Bronchial epithelial cell (primary cell): ENCODE measurements around the gene NFIC. TPM values are rescaled to one million over a fixed set of nuclear protein-coding genes. Genes with fewer than 3 reads are reported as not detected.
"Not testable (repeated sequence)": the region's sequence is repeated elsewhere in the genome, so short reads cannot be mapped to it uniquely, and the experiment has no call there.

Experiments
- DNase-seq: peaks from one replicate; pipeline ENCODE4 v3.0.0-alpha.2; 2010; ENCODE audit warnings: low read depth
- FAIRE-seq: peaks from 2 replicates; lab custom pipeline; 2011; peaks lifted over from hg19 to GRCh38; lab: Jason Lieb, UNC
- H3K27me3 ChIP-seq: 2 replicates; pipeline ENCODE4 v1.5.1; 2011; ENCODE audit warnings: low read length; ENCODE audit not compliant: control insufficient read depth, insufficient read depth
- H3K36me3 ChIP-seq: 2 replicates; pipeline ENCODE4 v1.5.1; 2011; ENCODE audit warnings: low read length; ENCODE audit not compliant: control insufficient read depth, insufficient read depth
- H3K4me3 ChIP-seq: 2 replicates; pipeline ENCODE4 v1.5.1; 2011; ENCODE audit warnings: mild to moderate bottlenecking, low read depth, low read length, control low read depth
- CTCF ChIP-seq: IDR thresholded peaks from 2 replicates; pipeline ENCODE4 v1.5.1; 2011; ENCODE audit warnings: mild to moderate bottlenecking, moderate library complexity, low read length, control low read depth, inconsistent platforms; ENCODE audit not compliant: insufficient read depth, severe bottlenecking
- total RNA-seq: library from RNA; depleted of rRNA; stranded (reverse); fragments of >200 nt; gene quantifications from 2 replicates; pipeline ENCODE4 v1.2.1, GENCODE V29; 2014

The NFIC gene
- total RNA-seq, 1 donor from 2014 or later, result 17.6 TPM

- DNase-seq (no peak), FAIRE-seq (no peak)
- Histone ChIP-seq H3K27me3 (no peaks in the 10 kb centered on the region), H3K36me3 (peaks cover 39% of the 10 kb centered on the region), H3K4me3 (no peak overlapping the region)
- no peak for TF ChIP-seq CTCF
Measured at GRCh38 chr19:3448616-3449334, 82.4 kb downstream of the NFIC start.

GRCh38 chr19:3450796-3451411 is 84.5 kb downstream of the NFIC start:
- peaks cover 41% of the 10 kb centered on the region for H3K36me3 ChIP-seq
- no peak overlapping the region for H3K4me3 ChIP-seq
- DNase-seq (peak; percentile 95), FAIRE-seq (no peak)
- no peaks in the 10 kb centered on the region for H3K27me3 ChIP-seq
- no peak for TF ChIP-seq CTCF

GRCh38 chr19:3451451-3451866 is 85.1 kb downstream of the NFIC start:
- FAIRE-seq, result no peak

GRCh38 chr19:3452171-3452941 is 86.0 kb downstream of the NFIC start:
- TF ChIP-seq CTCF, result no peak
- no peak for FAIRE-seq
- DNase-seq, result no peak
- no peak overlapping the region for H3K4me3 ChIP-seq
- no peaks in the 10 kb centered on the region for H3K27me3 ChIP-seq
- H3K36me3 ChIP-seq, result peaks cover 44% of the 10 kb centered on the region

More at GRCh38 chr19:3451451-3451866, 85.1 kb downstream of the NFIC start:
- H3K36me3 ChIP-seq, result peaks cover 37% of the 10 kb centered on the region
- no peak for DNase-seq
- H3K4me3 ChIP-seq, result no peak overlapping the region
- no peak for TF ChIP-seq CTCF
- no peaks in the 10 kb centered on the region for H3K27me3 ChIP-seq

GRCh38 chr19:3452942-3453214 is 86.5 kb downstream of the NFIC start:
- H3K36me3 ChIP-seq, result peaks cover 43% of the 10 kb centered on the region
- not testable (repeated sequence) for FAIRE-seq, H3K27me3 ChIP-seq, H3K4me3 ChIP-seq, DNase-seq

- H3K27me3 ChIP-seq, result no peaks in the 10 kb centered on the region
- DNase-seq (no peak), FAIRE-seq (no peak)
- no peak overlapping the region for H3K4me3 ChIP-seq
- TF ChIP-seq CTCF, result no peak
- peaks cover 38% of the 10 kb centered on the region for H3K36me3 ChIP-seq
Measured at GRCh38 chr19:3453840-3454239, 87.5 kb downstream of the NFIC start.
